ENCODE measurements around the gene TDRD1. TPM values are rescaled to one million over a fixed set of nuclear protein-coding genes. Genes with fewer than 3 reads are reported as not detected.
"Not testable (repeated sequence)": the region's sequence is repeated elsewhere in the genome, so short reads cannot be mapped to it uniquely, and the experiment has no call there.

The TDRD1 gene
- total and polyA plus RNA-seq, 2 donors from 2014 or later, result 0.88 TPM; not detected in 1

GRCh38 chr10:114143160-114143559 lies 36.0 kb upstream of the TDRD1 start:
- FAIRE-seq (no peak), DNase-seq (no peak)
- Histone ChIP-seq H3K9ac (ENCODE audit: low read length in 3 of 3) (no peak overlapping the region), H3K36me3 (ENCODE audit: control insufficient read depth in 2 of 3, insufficient read depth in 3 of 3, low read length in 3 of 3) (peaks cover 2 to 16% (median 6%) of the 10 kb centered on the region in 3 donors), H3K9me3 (ENCODE audit: control insufficient read depth in 2 of 3, insufficient read depth in 1 of 3, low read length in 3 of 3) (no peaks in the 10 kb centered on the region), H3K4me1 (ENCODE audit: control insufficient read depth in 2 of 3, insufficient read depth in 2 of 3, low read depth in 1 of 3, low read length in 3 of 3) (no peaks in the 10 kb centered on the region), H3K27me3 (ENCODE audit: control insufficient read depth, insufficient read depth, low read length) (no peaks in the 10 kb centered on the region), H3K27ac (ENCODE audit: low read depth in 2 of 2, low read length in 2 of 2) (no peak overlapping the region), H3K4me3 (ENCODE audit: low read length in 3 of 3) (no peak overlapping the region)
- no peak for TF ChIP-seq CTCF (IDR thresholded peaks at IDR 0.05; ENCODE audit: borderline replicate concordance, extremely low read depth, insufficient read depth)
- intact Hi-C loops (cut with DNase I), result no loop called here

GRCh38 chr10:114149476-114149875 lies 29.7 kb upstream of the TDRD1 start:
- H3K27me3 ChIP-seq (ENCODE audit: control insufficient read depth, insufficient read depth, low read length); H3K36me3 ChIP-seq (ENCODE audit: control insufficient read depth in 2 of 3, insufficient read depth in 3 of 3, low read length in 3 of 3); H3K27ac ChIP-seq (ENCODE audit: low read depth in 2 of 2, low read length in 2 of 2); H3K9me3 ChIP-seq (ENCODE audit: control insufficient read depth in 2 of 3, insufficient read depth in 1 of 3, low read length in 3 of 3); DNase-seq; H3K9ac ChIP-seq (ENCODE audit: low read length in 3 of 3); FAIRE-seq; H3K4me3 ChIP-seq (ENCODE audit: low read length in 3 of 3); intact Hi-C loops (cut with DNase I); H3K4me1 ChIP-seq (ENCODE audit: control insufficient read depth in 2 of 3, insufficient read depth in 2 of 3, low read depth in 1 of 3, low read length in 3 of 3): not testable (repeated sequence)

- FAIRE-seq, result no peak
- DNase-seq, result no peak
- H3K27ac ChIP-seq (ENCODE audit: low read depth in 2 of 2, low read length in 2 of 2), result no peak overlapping the region
- no peak for TF ChIP-seq CTCF (IDR thresholded peaks at IDR 0.05; ENCODE audit: borderline replicate concordance, extremely low read depth, insufficient read depth)
- peaks cover 0 to 18% (median 10%) of the 10 kb centered on the region in 3 donors for H3K36me3 ChIP-seq (ENCODE audit: control insufficient read depth in 2 of 3, insufficient read depth in 3 of 3, low read length in 3 of 3)
- no peaks in the 10 kb centered on the region for H3K4me1 ChIP-seq (ENCODE audit: control insufficient read depth in 2 of 3, insufficient read depth in 2 of 3, low read depth in 1 of 3, low read length in 3 of 3)
- H3K4me3 ChIP-seq (ENCODE audit: low read length in 3 of 3), result no peak overlapping the region
- intact Hi-C loops (cut with DNase I), result no loop called here
- H3K9ac ChIP-seq (ENCODE audit: low read length in 3 of 3), result no peak overlapping the region
- H3K9me3 ChIP-seq (ENCODE audit: control insufficient read depth in 2 of 3, insufficient read depth in 1 of 3, low read length in 3 of 3), result no peaks in the 10 kb centered on the region
- no peaks in the 10 kb centered on the region for H3K27me3 ChIP-seq (ENCODE audit: control insufficient read depth, insufficient read depth, low read length)
Measured at GRCh38 chr10:114151486-114151885, 27.7 kb upstream of the TDRD1 start.

DNA sequence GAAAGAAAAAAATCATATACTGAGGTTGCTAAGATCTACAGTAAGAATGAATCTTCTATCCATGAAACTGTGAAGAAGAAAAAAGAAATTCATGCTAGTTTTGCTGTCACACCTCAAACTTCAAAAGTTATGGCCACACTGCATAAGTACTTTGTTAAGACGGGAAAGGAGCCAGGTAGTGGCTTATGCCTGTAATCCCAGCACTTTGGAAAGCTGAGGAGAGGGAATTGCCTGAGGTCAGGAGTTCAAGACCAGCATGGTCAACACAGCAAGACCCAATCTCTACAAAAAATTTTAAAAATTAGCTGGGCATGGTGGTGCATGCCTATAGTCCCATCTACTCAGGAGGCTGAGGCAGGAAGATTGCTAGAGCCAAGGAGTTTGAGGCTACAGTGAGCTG lies 27.3 kb upstream of the TDRD1 start:
- no peaks in the 10 kb centered on the region for H3K4me1 ChIP-seq (ENCODE audit: control insufficient read depth in 2 of 3, insufficient read depth in 2 of 3, low read depth in 1 of 3, low read length in 3 of 3)
- H3K36me3 ChIP-seq (ENCODE audit: control insufficient read depth in 2 of 3, insufficient read depth in 3 of 3, low read length in 3 of 3), result peaks cover 0 to 18% (median 11%) of the 10 kb centered on the region in 3 donors
- DNase-seq, result no peak
- no peaks in the 10 kb centered on the region for H3K27me3 ChIP-seq (ENCODE audit: control insufficient read depth, insufficient read depth, low read length)
- TF ChIP-seq CTCF (IDR thresholded peaks at IDR 0.05; ENCODE audit: borderline replicate concordance, extremely low read depth, insufficient read depth), result no peak
- no peak overlapping the region for H3K27ac ChIP-seq (ENCODE audit: low read depth in 2 of 2, low read length in 2 of 2)
- no peak overlapping the region for H3K9ac ChIP-seq (ENCODE audit: low read length in 3 of 3)
- H3K4me3 ChIP-seq (ENCODE audit: low read length in 3 of 3), result no peak overlapping the region
- intact Hi-C loops (cut with DNase I), result no loop called here
- no peaks in the 10 kb centered on the region for H3K9me3 ChIP-seq (ENCODE audit: control insufficient read depth in 2 of 3, insufficient read depth in 1 of 3, low read length in 3 of 3)
- no peak for FAIRE-seq
